PC-9 (cell line): ENCODE results near the gene CDH3. TPM values are rescaled to one million over a fixed set of nuclear protein-coding genes. Genes with fewer than 3 reads are reported as not detected.
A peak's percentile ranks its signal among the peaks of the same experiment; 100 is the strongest.

Experiments
- BruUV-seq: library from RNA; stranded (reverse); fragments of 400-500 nt; replicated peaks from 2 replicates; lab custom pipeline; 2021; lab: Mats Ljungman, UMichigan
- CTCF ChIA-PET: fragments of 300-600 bp; sonication (Branson Sonifier 250); formaldehyde crosslinking; loops from one replicate; lab custom pipeline; 2022; ENCODE audit warnings: antibody characterized with exemption; lab: Charles Lee
- POLR2A ChIA-PET: fragments of 300-600 bp; sonication (Branson Sonifier 250); formaldehyde crosslinking; loops from one replicate; lab custom pipeline; 2022; ENCODE audit warnings: antibody characterized with exemption; ENCODE audit not compliant: unreplicated experiment; lab: Charles Lee
- DNase-seq, 2 experiments: peaks; one replicate each; pipeline versions ENCODE4 v3.0.0 to v3.0.0-alpha.2; 2015 to 2022; ENCODE audit warnings: mixed read lengths in 1 of 2
- H2AFZ ChIP-seq: fragments of 200-600 bp; sonication (generic); 2 replicates; pipeline ENCODE4 v1.8.1; 2017; ENCODE audit warnings: antibody characterized with exemption
- H3F3A ChIP-seq: fragments of 200-600 bp; sonication (generic); 2 replicates; pipeline ENCODE4 v1.8.1; 2017; ENCODE audit warnings: antibody characterized with exemption, mild to moderate bottlenecking, low read depth; ENCODE audit not compliant: insufficient read depth
- H3K27ac ChIP-seq: fragments of 200-600 bp; sonication (generic); 2 replicates; pipeline ENCODE4 v1.6.1; 2016; ENCODE audit warnings: mixed run types
- H3K27me3 ChIP-seq: fragments of 200-600 bp; sonication (generic); 2 replicates; pipeline ENCODE4 v1.6.1; 2016; ENCODE audit warnings: low read depth, mixed run types; ENCODE audit not compliant: insufficient read depth
- H3K36me3 ChIP-seq: fragments of 200-600 bp; sonication (generic); 2 replicates; pipeline ENCODE4 v1.6.1; 2016; ENCODE audit warnings: low read depth, mixed run types
- H3K4me1 ChIP-seq: fragments of 200-600 bp; sonication (generic); replicated peaks from 2 replicates; pipeline ENCODE4 v1.6.1; 2016; ENCODE audit warnings: mixed run types; ENCODE audit not compliant: insufficient read depth
- H3K4me2 ChIP-seq: fragments of 200-600 bp; sonication (generic); 2 replicates; pipeline ENCODE4 v1.6.1; 2017; ENCODE audit warnings: mixed run types
- H3K4me3 ChIP-seq: fragments of 200-600 bp; sonication (generic); 2 replicates; pipeline ENCODE4 v1.6.1; 2016; ENCODE audit warnings: mixed run types
- H3K79me2 ChIP-seq: fragments of 200-600 bp; sonication (generic); 2 replicates; pipeline ENCODE4 v1.6.1; 2017; ENCODE audit warnings: low read depth, mixed run types
- H3K9me2 ChIP-seq: fragments of 200-600 bp; sonication (generic); 2 replicates; pipeline ENCODE4 v1.8.1; 2017; ENCODE audit warnings: mild to moderate bottlenecking; ENCODE audit not compliant: insufficient read depth
- H3K9me3 ChIP-seq: fragments of 200-600 bp; sonication (generic); 2 replicates; pipeline ENCODE4 v1.8.1; 2016; ENCODE audit warnings: low read depth; ENCODE audit not compliant: insufficient read depth
- H4K20me1 ChIP-seq: fragments of 200-600 bp; sonication (generic); 2 replicates; pipeline ENCODE4 v1.8.1; 2017; ENCODE audit not compliant: insufficient read depth
- EZH2 ChIP-seq: fragments of 200-600 bp; sonication (generic); IDR thresholded peaks from 2 replicates; pipeline ENCODE4 v1.8.0; 2017; ENCODE audit warnings: antibody characterized with exemption, low read depth
- intact Hi-C: fragments of 100-400 bp; cut with micrococcal nuclease; formaldehyde crosslinking; loops from one replicate; pipeline ENCODE4 v1.10.0; 2022; ENCODE audit not compliant: unreplicated experiment
- total RNA-seq: library from RNA; stranded (reverse); gene quantifications from 2 replicates; pipeline ENCODE4 v1.2.3, GENCODE V29; 2021
- TF ChIP-seq, protein P1 (sequence below): fragments of 200-600 bp; sonication (generic); conservative IDR thresholded peaks from 2 replicates; pipeline ENCODE4 v1.6.1; 2017; ENCODE audit warnings: mixed run types, antibody characterized with exemption, mild to moderate bottlenecking, moderate library complexity

The CDH3 gene
- total RNA-seq, 1 experiment from 2014 or later, result 70.3 TPM

DNA sequence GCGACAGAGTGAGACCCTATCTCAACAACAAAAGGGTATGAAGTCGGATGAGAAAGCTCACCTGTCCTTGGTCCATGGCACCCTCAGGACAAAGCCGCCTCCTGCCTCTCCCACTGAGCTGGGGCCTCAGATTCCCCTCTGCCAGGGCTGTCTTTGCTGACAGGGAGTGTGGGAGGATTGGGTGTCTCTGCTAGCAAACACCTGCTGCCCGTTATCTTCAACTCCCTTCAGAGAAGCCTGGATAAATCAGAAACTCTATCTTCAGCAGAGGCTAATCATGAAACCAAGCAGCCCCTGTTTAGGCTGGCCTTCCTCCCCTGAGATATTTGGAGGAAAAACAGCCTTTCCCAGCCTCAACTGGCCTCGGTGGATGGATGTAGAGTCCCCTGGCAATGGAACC is 55.7 kb downstream of the CDH3 start:
- H3K9me2 ChIP-seq, result no peaks in the 10 kb centered on the region
- H3K79me2 ChIP-seq, result no peaks in the 10 kb centered on the region
- BruUV-seq, result no TSS peak
- no peak for DNase-seq
- no peak overlapping the region for H3K27ac ChIP-seq
- no peaks in the 10 kb centered on the region for H3K4me1 ChIP-seq
- CTCF ChIA-PET, result interaction anchor here (0.6 kb wide), 1 partner anchor 108 kb away, joined by 14 read pairs; no protein-coding TSS in a partner anchor
- H2AFZ ChIP-seq, result no peak overlapping the region
- POLR2A ChIA-PET, result no interaction called here
- H3K9me3 ChIP-seq, result no peaks in the 10 kb centered on the region
- intact Hi-C loops, result loop anchor here (5.0 kb wide), 2 partner anchors 174 to 421 kb away; no protein-coding TSS in a partner anchor
- H3K4me3 ChIP-seq, result no peak overlapping the region
- H3K4me2 ChIP-seq, result no peak overlapping the region
- peaks cover 8% of the 10 kb centered on the region; the same call in 1 of the 2 replicates for H3F3A ChIP-seq
- H3K36me3 ChIP-seq, result 0 out of 2 replicates have a peak, but pooled peaks cover 3% of the 10 kb centered on the region
- H3K27me3 ChIP-seq, result no peaks in the 10 kb centered on the region
- TF ChIP-seq, protein P1, sequence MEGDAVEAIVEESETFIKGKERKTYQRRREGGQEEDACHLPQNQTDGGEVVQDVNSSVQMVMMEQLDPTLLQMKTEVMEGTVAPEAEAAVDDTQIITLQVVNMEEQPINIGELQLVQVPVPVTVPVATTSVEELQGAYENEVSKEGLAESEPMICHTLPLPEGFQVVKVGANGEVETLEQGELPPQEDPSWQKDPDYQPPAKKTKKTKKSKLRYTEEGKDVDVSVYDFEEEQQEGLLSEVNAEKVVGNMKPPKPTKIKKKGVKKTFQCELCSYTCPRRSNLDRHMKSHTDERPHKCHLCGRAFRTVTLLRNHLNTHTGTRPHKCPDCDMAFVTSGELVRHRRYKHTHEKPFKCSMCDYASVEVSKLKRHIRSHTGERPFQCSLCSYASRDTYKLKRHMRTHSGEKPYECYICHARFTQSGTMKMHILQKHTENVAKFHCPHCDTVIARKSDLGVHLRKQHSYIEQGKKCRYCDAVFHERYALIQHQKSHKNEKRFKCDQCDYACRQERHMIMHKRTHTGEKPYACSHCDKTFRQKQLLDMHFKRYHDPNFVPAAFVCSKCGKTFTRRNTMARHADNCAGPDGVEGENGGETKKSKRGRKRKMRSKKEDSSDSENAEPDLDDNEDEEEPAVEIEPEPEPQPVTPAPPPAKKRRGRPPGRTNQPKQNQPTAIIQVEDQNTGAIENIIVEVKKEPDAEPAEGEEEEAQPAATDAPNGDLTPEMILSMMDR, result no peak
- no peak for TF ChIP-seq EZH2
- no peaks in the 10 kb centered on the region for H4K20me1 ChIP-seq

DNA sequence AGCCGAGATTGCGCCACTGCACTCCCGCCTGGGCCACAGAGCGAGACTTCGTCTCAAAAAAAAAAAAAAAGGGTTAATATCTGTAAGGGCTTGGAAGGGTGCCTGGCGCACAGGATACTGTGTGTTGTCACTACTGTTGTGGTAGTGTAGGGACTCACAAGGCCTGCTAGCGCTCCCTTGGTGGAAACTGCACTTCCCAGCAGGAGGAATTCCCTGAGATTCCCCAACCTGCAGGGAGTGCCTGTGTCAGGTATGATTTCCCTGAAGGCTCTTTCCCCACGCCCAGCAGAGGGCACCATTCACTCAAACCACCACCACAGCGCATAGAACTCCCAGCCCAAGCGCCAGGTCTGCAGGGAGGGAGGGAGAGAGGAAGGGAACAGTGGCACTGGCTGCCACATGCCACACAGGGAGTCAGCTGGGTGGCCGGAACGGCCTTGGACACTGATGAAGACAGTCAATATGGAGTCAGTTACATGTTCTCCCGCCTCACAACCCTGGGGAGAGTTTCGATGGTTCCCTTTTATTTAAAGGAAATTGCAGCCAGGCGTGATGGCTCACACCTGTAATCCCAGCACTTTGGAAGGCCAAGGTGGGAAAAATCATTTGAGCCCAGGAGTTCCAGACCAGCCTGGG is 59.2 kb downstream of the CDH3 start:
- peaks cover 31% of the 10 kb centered on the region for H3K4me1 ChIP-seq
- DNase-seq, result peak; percentile 73 to 85
- TF ChIP-seq, protein P1, result peak; percentile 86
- no peak for TF ChIP-seq EZH2
- intact Hi-C loops, result loop anchor here (1.0 to 5.0 kb wide), 4 partner anchors 96 to 418 kb away; no protein-coding TSS in a partner anchor
- ChIA-PET POLR2A (no interaction called here), CTCF (interaction anchor here (0.6 kb wide), 1 partner anchor 24 kb away, joined by 8 read pairs; no protein-coding TSS in a partner anchor)
- no peaks in the 10 kb centered on the region for H3K9me2 ChIP-seq
- H3K36me3 ChIP-seq, result no peaks in the 10 kb centered on the region
- H3K79me2 ChIP-seq, result no peaks in the 10 kb centered on the region
- H3K9me3 ChIP-seq, result no peaks in the 10 kb centered on the region
- H3K4me3 ChIP-seq, result no peak overlapping the region
- H3K27ac ChIP-seq, result no peak overlapping the region
- H3K4me2 ChIP-seq, result no peak overlapping the region
- BruUV-seq, result no TSS peak
- H3F3A ChIP-seq, result peaks cover 37% of the 10 kb centered on the region
- no peaks in the 10 kb centered on the region for H4K20me1 ChIP-seq
- no peak overlapping the region for H2AFZ ChIP-seq
- no peaks in the 10 kb centered on the region for H3K27me3 ChIP-seq

DNA sequence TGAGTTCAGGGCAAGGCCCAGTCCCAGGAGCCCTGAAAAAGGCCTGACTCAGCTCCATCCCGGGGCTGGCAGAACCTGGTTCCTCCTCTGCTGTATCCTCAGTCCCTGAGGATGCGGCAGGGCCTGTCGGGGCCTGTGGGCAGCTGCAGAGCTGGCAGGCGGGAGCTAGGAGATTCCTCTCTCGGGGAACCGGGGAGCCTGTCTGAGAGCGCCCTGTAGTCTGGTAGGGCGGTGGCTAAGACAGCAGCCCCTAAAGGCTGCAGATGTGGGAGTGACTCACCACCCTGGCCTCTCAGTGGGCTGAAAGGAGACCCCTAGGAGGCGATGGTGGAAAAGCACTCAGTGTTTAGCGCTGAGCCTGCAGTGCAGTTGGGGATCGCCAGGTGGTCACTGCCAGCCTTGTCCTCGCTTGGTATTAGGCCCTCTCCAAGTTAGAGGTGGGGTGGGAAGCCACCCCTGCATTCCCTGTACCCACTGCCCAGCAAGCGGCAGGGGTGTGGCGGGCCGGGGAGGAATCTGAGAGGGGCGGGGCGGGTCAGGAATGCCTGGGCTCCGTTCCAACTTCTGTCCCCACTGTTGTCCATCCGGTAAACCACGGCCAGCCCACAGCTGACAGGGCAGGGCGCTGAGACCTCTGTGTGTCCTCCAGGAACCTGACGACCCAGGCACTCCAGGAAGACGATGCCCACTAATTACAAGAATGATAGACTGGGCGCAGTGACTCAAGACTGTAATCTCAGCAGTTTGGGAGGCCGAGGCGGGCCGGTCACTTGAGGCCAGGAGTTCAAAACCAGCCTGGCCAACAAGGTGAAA is 62.4 kb downstream of the CDH3 start:
- Histone ChIP-seq H2AFZ (no peak overlapping the region), H3K4me3 (no peak overlapping the region), H3K79me2 (no peaks in the 10 kb centered on the region), H3K36me3 (no peaks in the 10 kb centered on the region), H3K27ac (peak overlapping the region; percentile 80), H3K27me3 (no peaks in the 10 kb centered on the region), H4K20me1 (no peaks in the 10 kb centered on the region), H3K9me2 (no peaks in the 10 kb centered on the region), H3K4me2 (peak overlapping the region; percentile 39), H3F3A (peaks cover 30% of the 10 kb centered on the region), H3K9me3 (no peaks in the 10 kb centered on the region), H3K4me1 (peaks cover 31% of the 10 kb centered on the region)
- intact Hi-C loops, result loop anchor here (1.0 kb wide), 6 partner anchors 25 to 136 kb away; partner anchors contain the start of genes CDH1 and TANGO6
- ChIA-PET POLR2A (interaction anchor here (0.5 to 0.8 kb wide), 6 partner anchors 29 to 1538 kb away, joined by 3 to 8 read pairs (median 6); partner anchors contain the start of genes CDH1 and NOL3), CTCF (interaction anchor here (0.5 kb wide), 1 partner anchor 63 kb away, joined by 5 read pairs; the partner anchor contains the start of gene CDH3)
- BruUV-seq, result no TSS peak
- TF ChIP-seq EZH2, result no peak
- TF ChIP-seq, protein P1, result peak; percentile 69
- peak; percentile 96 to 97 for DNase-seq
